Measurements from ENCODE around the gene HJURP.

HJURP gene

DNA sequence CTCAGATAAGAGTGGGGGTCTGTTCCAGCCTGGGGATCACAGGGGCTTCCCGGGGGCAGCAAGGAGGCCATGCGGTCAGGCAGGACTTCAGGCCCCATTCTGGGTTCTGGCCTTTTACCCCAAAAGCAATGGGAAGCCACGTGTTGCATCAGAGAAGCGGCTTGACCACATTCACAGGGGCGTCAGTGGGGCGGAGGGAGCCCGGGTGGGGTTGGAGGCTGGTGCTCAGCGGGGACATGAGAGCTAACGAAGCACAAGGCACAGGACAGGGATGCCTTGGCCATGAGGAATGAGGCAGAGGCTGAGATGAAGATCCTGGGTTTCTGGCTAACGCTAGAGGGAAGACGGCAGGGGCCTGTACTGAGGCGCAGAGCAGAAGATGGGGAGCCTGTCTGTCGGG, 6.1 kb downstream of the HJURP start:
- no peak for DNase-seq (ENCODE audit: low read depth)
- no peak overlapping the region for H3K4me3 ChIP-seq (ENCODE audit: low read depth, low read length)
- TF ChIP-seq, protein P1, sequence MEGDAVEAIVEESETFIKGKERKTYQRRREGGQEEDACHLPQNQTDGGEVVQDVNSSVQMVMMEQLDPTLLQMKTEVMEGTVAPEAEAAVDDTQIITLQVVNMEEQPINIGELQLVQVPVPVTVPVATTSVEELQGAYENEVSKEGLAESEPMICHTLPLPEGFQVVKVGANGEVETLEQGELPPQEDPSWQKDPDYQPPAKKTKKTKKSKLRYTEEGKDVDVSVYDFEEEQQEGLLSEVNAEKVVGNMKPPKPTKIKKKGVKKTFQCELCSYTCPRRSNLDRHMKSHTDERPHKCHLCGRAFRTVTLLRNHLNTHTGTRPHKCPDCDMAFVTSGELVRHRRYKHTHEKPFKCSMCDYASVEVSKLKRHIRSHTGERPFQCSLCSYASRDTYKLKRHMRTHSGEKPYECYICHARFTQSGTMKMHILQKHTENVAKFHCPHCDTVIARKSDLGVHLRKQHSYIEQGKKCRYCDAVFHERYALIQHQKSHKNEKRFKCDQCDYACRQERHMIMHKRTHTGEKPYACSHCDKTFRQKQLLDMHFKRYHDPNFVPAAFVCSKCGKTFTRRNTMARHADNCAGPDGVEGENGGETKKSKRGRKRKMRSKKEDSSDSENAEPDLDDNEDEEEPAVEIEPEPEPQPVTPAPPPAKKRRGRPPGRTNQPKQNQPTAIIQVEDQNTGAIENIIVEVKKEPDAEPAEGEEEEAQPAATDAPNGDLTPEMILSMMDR (conservative IDR thresholded peaks at IDR 0.05; ENCODE audit: low read depth, low read length) = no peak

DNA sequence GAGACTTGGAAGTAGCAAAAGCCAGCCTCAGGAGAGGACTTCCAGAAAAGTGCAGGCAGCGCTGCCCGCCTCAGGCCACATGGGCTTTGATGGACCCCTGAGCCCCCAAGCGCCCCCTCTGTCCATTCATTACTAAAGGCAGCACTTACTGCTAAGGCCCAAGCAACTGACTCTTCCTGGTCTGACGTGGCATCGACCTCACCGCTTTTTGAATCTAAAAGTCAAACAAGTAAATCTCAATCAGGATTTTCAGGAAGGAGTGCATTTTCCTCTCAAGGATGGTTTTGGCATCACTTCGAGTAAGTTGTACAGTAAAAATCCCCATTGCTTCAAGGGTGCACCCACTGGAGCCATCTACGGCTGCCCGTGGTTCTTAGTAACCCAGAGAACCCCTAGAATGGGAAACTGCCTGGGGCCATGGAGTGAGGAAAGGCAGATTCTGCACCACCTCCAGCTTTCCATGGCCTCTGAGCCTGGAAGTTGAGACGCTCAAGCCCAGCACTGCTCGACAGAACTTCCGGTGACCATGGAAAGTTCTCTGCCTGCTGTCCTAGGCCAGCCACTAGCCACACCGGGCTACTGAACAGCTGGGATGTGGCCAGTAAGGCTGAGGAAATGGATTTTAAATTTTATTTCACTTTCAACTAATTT, 7.0 kb downstream of the HJURP start:
- no peak for DNase-seq (ENCODE audit: low read depth)
- TF ChIP-seq, protein P1 (conservative IDR thresholded peaks at IDR 0.05; ENCODE audit: low read depth, low read length) = no peak
- no peak overlapping the region for H3K4me3 ChIP-seq (ENCODE audit: low read depth, low read length)

DNA sequence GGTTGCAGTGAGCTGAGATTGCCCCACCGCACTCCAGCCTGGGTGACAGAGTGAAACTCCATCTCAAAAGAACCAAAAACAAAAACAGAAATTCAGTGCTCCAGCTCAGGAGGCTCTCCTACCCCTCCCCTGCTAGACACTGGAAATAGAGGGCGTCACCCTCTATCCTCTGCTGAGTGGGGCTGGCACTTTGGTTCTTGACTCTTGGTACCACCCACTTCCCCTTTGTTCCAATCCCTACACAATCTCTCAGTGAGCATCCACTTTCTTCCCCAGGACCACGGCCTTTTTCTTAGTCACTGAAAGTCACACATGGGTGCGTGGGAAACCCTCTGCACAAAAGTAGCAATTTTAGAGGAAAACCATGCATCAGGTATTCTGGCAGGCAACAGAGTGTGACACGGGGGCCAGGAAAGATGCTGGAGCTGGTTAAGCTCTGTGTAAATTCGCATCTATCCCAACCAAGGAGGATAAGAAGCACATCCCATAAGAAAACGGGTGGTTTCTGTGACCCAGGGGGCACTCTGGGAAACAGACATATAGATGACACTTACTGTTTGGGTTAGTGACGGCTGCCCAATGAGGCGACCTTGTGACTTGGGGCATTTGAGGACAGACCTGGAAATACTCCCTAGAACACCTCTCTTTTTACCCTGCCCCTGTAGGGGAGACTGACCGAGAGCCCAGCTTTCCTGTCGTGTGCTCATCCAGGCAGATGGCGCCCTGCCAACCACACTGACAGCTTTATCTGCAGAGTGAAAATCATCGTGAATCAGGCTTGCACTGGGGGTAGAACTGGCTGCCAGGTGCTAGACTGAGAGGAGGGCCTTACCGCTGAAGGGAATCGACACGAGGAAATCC, 7.7 kb downstream of the HJURP start:
- peak; percentile 40 for DNase-seq (ENCODE audit: low read depth)
- H3K4me3 ChIP-seq (ENCODE audit: low read depth, low read length) = no peak overlapping the region
- TF ChIP-seq, protein P1 (conservative IDR thresholded peaks at IDR 0.05; ENCODE audit: low read depth, low read length) = no peak

DNA sequence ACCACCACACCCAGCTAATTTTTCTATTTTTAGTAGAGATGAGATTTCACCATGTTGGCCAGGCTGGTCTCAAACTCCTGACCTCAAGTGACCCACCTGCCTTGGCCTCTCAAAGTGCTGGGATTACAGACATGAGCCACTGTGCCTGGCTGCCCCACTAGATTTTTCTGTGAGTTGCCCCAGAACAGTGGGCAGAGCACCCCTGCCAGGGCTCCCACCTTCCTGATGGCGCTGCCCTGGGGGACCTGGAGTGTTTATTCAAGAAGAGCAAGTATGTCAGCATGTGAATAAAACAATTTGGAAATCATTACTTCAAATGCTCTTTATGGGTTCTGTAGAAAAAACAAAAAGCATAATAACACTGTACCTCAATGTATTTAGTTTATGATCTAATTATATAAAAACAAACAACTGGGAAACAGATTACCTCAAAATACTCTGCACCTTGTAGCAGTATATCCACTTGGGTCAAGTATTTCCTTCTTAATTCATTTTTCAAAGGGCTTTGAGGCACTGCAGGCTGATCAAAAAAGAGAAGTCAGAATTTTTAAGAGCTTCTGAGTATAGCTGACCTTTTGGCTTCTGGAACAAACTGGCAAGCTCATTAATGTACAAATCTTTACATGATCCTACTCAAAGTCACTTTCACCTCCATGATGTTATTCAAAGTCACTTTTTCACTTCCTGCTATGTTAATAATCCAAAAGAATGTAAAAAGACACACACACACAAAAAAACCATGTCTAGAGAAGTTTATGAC, 8.9 kb downstream of the HJURP start:
- no peak for DNase-seq (ENCODE audit: low read depth)
- no peak overlapping the region for H3K4me3 ChIP-seq (ENCODE audit: low read depth, low read length)

DNA sequence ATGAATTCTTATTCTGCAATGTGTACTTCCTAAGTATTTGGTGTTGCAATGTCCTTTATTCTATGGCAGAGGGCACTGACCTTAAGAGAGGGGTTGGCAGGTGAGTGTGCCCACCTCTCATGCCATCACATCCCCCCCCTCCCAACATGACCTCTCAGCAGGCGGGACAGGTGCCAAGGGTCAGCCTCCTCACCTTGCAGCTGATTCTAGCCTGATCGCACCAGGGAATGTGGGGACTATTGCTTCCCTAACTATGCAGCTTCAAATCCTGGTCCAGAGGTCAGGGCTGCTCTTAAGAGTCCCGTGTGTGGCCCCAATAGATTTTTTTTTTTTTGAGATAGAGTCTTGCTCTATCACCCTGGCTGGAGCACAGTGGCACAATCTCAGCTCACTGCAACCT, 9.5 kb downstream of the HJURP start:
- no peak overlapping the region for H3K4me3 ChIP-seq (ENCODE audit: low read depth, low read length)
- TF ChIP-seq, protein P1 (conservative IDR thresholded peaks at IDR 0.05; ENCODE audit: low read depth, low read length) = no peak
- DNase-seq (ENCODE audit: low read depth) = no peak

More for the DNA sequence above, 8.9 kb downstream of the HJURP start:
- TF ChIP-seq, protein P1 (conservative IDR thresholded peaks at IDR 0.05; ENCODE audit: low read depth, low read length) = no peak

DNA sequence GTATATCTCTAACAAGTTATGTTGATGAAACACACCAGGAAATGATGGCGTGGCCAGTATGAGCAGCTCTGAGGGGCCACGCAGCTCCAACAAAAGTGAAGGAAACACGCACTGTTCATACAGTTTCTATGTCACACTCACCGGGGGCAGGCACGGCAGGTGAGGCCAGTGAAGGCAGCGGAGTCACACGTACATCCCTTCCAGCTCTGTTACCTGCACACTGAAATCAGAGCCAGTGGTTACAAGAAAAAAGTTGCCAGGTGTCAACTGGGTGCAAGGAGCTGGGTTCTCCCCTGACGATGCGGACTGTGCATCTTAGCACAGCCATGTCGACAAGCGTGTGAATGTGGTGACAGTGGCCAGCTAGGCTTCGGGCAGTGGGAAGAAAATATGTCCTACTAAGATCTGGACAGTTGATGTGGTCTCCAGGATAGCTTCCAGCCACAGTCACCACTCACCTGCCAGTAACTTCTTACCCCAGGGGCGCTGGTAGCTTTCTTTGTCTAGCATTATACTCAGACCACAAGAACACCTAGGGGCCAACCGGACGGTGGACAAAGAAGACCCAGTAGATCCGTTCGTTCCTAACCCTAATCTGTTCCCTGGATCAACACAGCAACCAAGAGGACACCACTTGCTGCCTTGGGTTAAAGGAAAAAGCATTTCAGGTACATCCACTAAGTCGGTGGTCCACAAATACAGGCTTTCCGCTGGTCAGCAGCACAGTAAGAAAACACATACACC, 10.1 kb downstream of the HJURP start:
- no peak overlapping the region for H3K4me3 ChIP-seq (ENCODE audit: low read depth, low read length)
- TF ChIP-seq, protein P1 (conservative IDR thresholded peaks at IDR 0.05; ENCODE audit: low read depth, low read length) = no peak
- no peak for DNase-seq (ENCODE audit: low read depth)

Data from choroid plexus epithelial cell (primary cell).